Suprapubic skin (tissue), 4 donors: ENCODE data around the gene RSPRY1. TPM values are rescaled to one million over a fixed set of nuclear protein-coding genes. Genes with fewer than 3 reads are reported as not detected.

Experiments
- DNase-seq, 2 donors: peaks; one replicate each; pipeline ENCODE4 v3.0.0-alpha.2; 2019; ENCODE audit warnings: low spot score in 2 of 2
- H3K27ac ChIP-seq: fragments of 200-600 bp; sonication (generic); one replicate; pipeline ENCODE4 v1.5.1; 2019
- H3K27me3 ChIP-seq: fragments of 200-600 bp; sonication (generic); one replicate; pipeline ENCODE4 v1.5.1; 2019
- H3K36me3 ChIP-seq: fragments of 200-600 bp; sonication (generic); one replicate; pipeline ENCODE4 v1.5.1; 2019
- H3K4me1 ChIP-seq: fragments of 200-600 bp; sonication (generic); one replicate; pipeline ENCODE4 v1.5.1; 2019
- H3K4me3 ChIP-seq: fragments of 200-600 bp; sonication (generic); one replicate; pipeline ENCODE4 v1.5.1; 2019; ENCODE audit warnings: mild to moderate bottlenecking
- H3K9me3 ChIP-seq: fragments of 200-600 bp; sonication (generic); one replicate; pipeline ENCODE4 v1.5.1; 2019
- CTCF ChIP-seq, 2 donors: fragments of 200-600 bp in 1 of 2; fragments of 450-650 bp in 1 of 2; sonication (generic) in 1 of 2; IDR thresholded peaks; one replicate each; pipeline ENCODE4 v1.5.1; 2016 to 2019; ENCODE audit warnings: antibody characterized with exemption in 2 of 2, mild to moderate bottlenecking in 1 of 2, moderate library complexity in 1 of 2
- EP300 ChIP-seq: sonication (generic); formaldehyde crosslinking; IDR thresholded peaks from one replicate; pipeline ENCODE4 v1.6.1; 2017; ENCODE audit warnings: antibody characterized with exemption
- POLR2A ChIP-seq, 2 donors: fragments of 450-650 bp; IDR thresholded peaks; one replicate each; pipeline ENCODE4 v1.6.1; 2017; ENCODE audit warnings: antibody characterized with exemption in 2 of 2, mild to moderate bottlenecking in 2 of 2, moderate library complexity in 2 of 2
- POLR2AphosphoS5 ChIP-seq, 3 donors: sonication (generic); formaldehyde crosslinking; IDR thresholded peaks; one replicate each; pipeline ENCODE4 v1.6.1; 2017; ENCODE audit warnings: antibody characterized with exemption in 3 of 3
- WGBS: methylation state at CpG from one replicate; pipeline ENCODE4 v1.1.5; 2018; 5-methylcytosine and 5-hydroxymethylcytosine counted together
- total RNA-seq, 4 donors: library from RNA; depleted of rRNA; stranded (reverse); fragments of >200 nt; gene quantifications; one replicate each; pipeline ENCODE4 v1.1.0, GENCODE V29; 2016

RSPRY1 gene
- total RNA-seq, 4 donors from 2014 or later, result 16.3 to 48.3 (median 35.2) TPM

DNA sequence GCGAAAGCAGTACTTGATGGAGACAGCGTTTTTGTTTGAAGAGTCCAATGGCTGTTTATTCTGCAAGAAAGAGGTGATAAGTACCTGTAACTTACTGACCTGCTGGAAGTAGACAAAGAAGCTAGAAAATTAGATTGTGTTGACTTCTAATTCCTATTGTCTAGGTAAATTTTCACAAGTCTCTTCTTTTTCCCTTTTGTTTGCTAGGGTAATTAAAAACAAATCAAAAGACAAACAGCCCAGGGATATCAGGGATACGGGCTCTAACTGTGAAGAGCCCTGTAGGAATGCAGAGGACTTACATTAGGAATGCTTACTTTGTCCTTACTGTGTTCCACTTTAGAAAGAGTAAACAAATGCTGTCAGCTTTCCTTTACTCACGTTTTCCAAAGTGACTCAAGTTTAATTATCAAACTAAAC, 7.3 kb upstream of the RSPRY1 start:
- TF ChIP-seq POLR2A (IDR thresholded peaks at IDR 0.05) (no peak), POLR2AphosphoS5 (IDR thresholded peaks at IDR 0.05) (no peak), EP300 (no peak), CTCF (IDR thresholded peaks at IDR 0.05) (no peak)
- H3K4me3 ChIP-seq, result no peak overlapping the region
- WGBS, result 76% methylated on average over 4 of the region's 4 CpGs
- no peaks in the 10 kb centered on the region for H3K4me1 ChIP-seq
- H3K27ac ChIP-seq, result no peak overlapping the region
- H3K27me3 ChIP-seq, result no peaks in the 10 kb centered on the region
- H3K9me3 ChIP-seq, result no peaks in the 10 kb centered on the region
- DNase-seq, result no peak
- H3K36me3 ChIP-seq, result peaks cover 4% of the 10 kb centered on the region

DNA sequence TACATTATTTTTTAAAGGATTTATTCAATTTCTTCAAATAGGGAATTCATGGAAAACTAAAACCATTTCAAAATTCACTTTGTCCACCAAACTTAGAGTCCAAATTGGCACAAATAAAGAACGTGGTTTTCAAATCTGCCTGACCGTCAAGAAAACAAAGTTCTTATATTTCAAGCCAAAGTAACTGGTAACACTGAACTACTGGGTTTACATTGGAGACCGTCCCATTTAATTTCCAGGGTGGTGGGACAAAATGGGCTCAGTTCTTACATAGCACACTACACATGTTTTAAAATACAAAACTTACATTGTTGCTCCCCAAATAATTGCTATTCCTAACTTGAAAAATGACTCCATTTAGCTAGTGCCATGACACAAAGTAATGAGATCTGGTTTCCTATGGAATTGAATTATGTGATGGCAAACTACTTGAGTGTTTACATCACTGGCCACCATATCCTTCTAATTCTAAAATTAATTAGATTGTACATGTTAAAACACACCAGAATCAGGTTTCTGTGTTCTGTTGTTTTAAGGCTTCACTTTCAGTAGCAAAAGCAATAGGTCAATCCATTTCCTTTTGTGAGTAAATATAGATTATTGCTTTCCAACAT, 6.8 kb upstream of the RSPRY1 start:
- H3K27ac ChIP-seq, result no peak overlapping the region
- H3K36me3 ChIP-seq, result peaks cover 4% of the 10 kb centered on the region
- TF ChIP-seq CTCF (IDR thresholded peaks at IDR 0.05), result no peak
- TF ChIP-seq EP300, result no peak
- TF ChIP-seq POLR2A (IDR thresholded peaks at IDR 0.05), result no peak
- no peak for TF ChIP-seq POLR2AphosphoS5 (IDR thresholded peaks at IDR 0.05)
- 76% methylated on average over 3 of the region's 3 CpGs for WGBS
- H3K9me3 ChIP-seq, result no peaks in the 10 kb centered on the region
- no peaks in the 10 kb centered on the region for H3K27me3 ChIP-seq
- no peak overlapping the region for H3K4me3 ChIP-seq
- H3K4me1 ChIP-seq, result no peaks in the 10 kb centered on the region
- DNase-seq, result no peak

DNA sequence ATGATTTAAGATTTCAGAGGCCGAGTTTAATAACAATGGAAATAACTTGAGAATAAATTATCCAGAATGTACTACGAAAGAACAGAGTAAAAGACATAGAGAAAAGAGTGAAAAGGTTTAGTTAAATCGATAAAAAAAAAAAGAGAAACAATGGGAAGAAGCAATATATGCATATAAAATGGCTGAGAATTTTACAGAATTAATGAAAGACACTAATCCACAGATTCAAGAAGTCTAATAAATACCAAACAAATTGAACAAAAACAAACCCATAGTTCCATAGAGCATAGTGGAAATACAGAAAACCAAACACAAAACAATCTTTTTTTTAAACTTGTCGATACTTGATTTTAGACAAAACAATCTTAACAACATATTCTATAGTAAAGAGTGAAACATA, 2.0 kb upstream of the RSPRY1 start:
- Histone ChIP-seq H3K4me3 (no peak overlapping the region), H3K36me3 (no peaks in the 10 kb centered on the region), H3K4me1 (peaks cover 25% of the 10 kb centered on the region), H3K27ac (no peak overlapping the region), H3K27me3 (no peaks in the 10 kb centered on the region), H3K9me3 (no peaks in the 10 kb centered on the region)
- TF ChIP-seq EP300 (no peak), POLR2AphosphoS5 (IDR thresholded peaks at IDR 0.05) (no peak), POLR2A (IDR thresholded peaks at IDR 0.05) (no peak), CTCF (IDR thresholded peaks at IDR 0.05) (no peak)
- no peak for DNase-seq
- 98% methylated on average over 4 of the region's 4 CpGs for WGBS

DNA sequence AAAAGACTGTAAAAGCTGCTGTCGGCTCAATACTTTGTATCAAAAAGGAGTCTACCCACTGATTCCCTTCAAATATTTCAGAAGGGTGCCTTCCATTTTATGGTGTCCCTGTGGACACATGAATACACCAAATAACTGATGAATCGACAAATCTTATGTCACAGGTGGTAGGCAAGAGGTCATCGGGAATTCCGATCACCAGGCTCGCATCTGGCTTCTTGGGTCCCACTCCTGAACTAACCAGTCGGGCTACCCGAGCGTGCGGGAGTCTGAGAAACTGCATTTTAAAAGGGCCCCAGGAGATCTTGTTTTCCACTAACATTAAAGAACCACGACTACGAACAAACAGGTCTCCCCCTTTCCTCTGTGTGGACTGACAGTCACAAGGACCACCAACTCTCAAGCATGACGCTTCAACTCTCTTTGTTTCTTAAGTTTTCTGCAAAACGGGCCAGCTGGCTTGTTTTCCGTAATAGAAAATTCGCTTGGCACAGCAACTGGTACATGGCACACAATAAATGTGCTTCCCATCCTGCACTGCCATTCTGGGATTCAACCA, 1.2 kb upstream of the RSPRY1 start:
- DNase-seq, result no peak
- WGBS, result 17% methylated on average over 15 of the region's 15 CpGs
- Histone ChIP-seq H3K27me3 (no peaks in the 10 kb centered on the region), H3K36me3 (no peaks in the 10 kb centered on the region), H3K27ac (peak overlapping the region; percentile 97), H3K9me3 (no peaks in the 10 kb centered on the region), H3K4me3 (peak overlapping the region; percentile 98), H3K4me1 (peaks cover 26% of the 10 kb centered on the region)
- no peak for TF ChIP-seq POLR2A (IDR thresholded peaks at IDR 0.05)
- no peak for TF ChIP-seq EP300
- TF ChIP-seq POLR2AphosphoS5 (IDR thresholded peaks at IDR 0.05), result no peak
- no peak for TF ChIP-seq CTCF (IDR thresholded peaks at IDR 0.05)

GRCh38 chr16:57185446-57185944, 634 bp upstream of the RSPRY1 start:
- under 1% methylated on average over 34 of the region's 37 CpGs for WGBS
- DNase-seq, result peak; percentile 80 to 84
- peak overlapping the region; percentile 97 for H3K27ac ChIP-seq
- no peaks in the 10 kb centered on the region for H3K36me3 ChIP-seq
- H3K4me1 ChIP-seq, result peaks cover 31% of the 10 kb centered on the region
- no peaks in the 10 kb centered on the region for H3K9me3 ChIP-seq
- no peaks in the 10 kb centered on the region for H3K27me3 ChIP-seq
- peak overlapping the region; percentile 98 for H3K4me3 ChIP-seq
- TF ChIP-seq CTCF (IDR thresholded peaks at IDR 0.05), result no peak
- TF ChIP-seq POLR2AphosphoS5 (IDR thresholded peaks at IDR 0.05), result no peak
- TF ChIP-seq EP300, result no peak
- TF ChIP-seq POLR2A (IDR thresholded peaks at IDR 0.05), result no peak
